Testis (tissue), 3 donors: ENCODE results near the gene BRPF1. TPM values are rescaled to one million over a fixed set of nuclear protein-coding genes. Genes with fewer than 3 reads are reported as not detected.
A peak's percentile ranks its signal among the peaks of the same experiment; 100 is the strongest.

Experiments used
- DNase-seq: peaks from one replicate; pipeline ENCODE4 v3.0.0-alpha.2; 2019
- H3K27ac ChIP-seq, 2 donors: fragments of 200-600 bp; sonication (generic); one replicate each; pipeline ENCODE4 v1.5.1; 2019
- H3K27me3 ChIP-seq: fragments of 200-600 bp; sonication (generic); one replicate; pipeline ENCODE4 v1.5.1; 2019
- H3K36me3 ChIP-seq: fragments of 200-600 bp; sonication (generic); one replicate; pipeline ENCODE4 v1.5.1; 2017; ENCODE audit warnings: low read depth; ENCODE audit errors: missing control alignments
- H3K4me1 ChIP-seq: fragments of 200-600 bp; sonication (generic); one replicate; pipeline ENCODE4 v1.5.1; 2019
- H3K4me3 ChIP-seq, 2 donors: fragments of 200-600 bp; sonication (generic); one replicate each; pipeline ENCODE4 v1.5.1; 2017 to 2019
- H3K9me3 ChIP-seq: fragments of 200-600 bp; sonication (generic); one replicate; pipeline ENCODE4 v1.5.1; 2017
- CTCF ChIP-seq, 3 experiments: fragments of 450-650 bp in 2 of 3; fragments of 200-600 bp in 1 of 3; sonication (generic) in 1 of 3; IDR thresholded peaks; one replicate each; pipeline ENCODE4 v1.5.1; 2016 to 2019; ENCODE audit warnings: antibody characterized with exemption in 3 of 3, mild to moderate bottlenecking in 2 of 3, moderate library complexity in 1 of 3
- POLR2A ChIP-seq: fragments of 450-650 bp; IDR thresholded peaks from one replicate; pipeline ENCODE4 v1.6.1; 2017; ENCODE audit warnings: antibody characterized with exemption, mild to moderate bottlenecking, moderate library complexity
- WGBS, 2 donors: methylation state at CpG; one replicate each; pipeline ENCODE4 v1.1.5; 2018; 5-methylcytosine and 5-hydroxymethylcytosine counted together
- intact Hi-C: fragments of 100-400 bp; cut with DNase I; formaldehyde crosslinking; loops from one replicate; pipeline ENCODE4 v1.15.1; 2023; ENCODE audit warnings: low total_unique reads
- polyA plus RNA-seq: library from polyadenylated mRNA; stranded (reverse); fragments of 350-450 nt; fragmentation: Illumina TruSeq; extraction: RNeasy Lipid Tissue Mini Kit (QIAGEN cat#74804); gene quantifications from one replicate; pipeline ENCODE4 v1.2.3, GENCODE V29; 2014; ENCODE audit warnings: low read depth, low replicate concordance; ENCODE audit not compliant: insufficient read depth
- total RNA-seq, 2 donors: library from RNA; depleted of rRNA; stranded (reverse); fragments of >200 nt; gene quantifications; one replicate each; pipeline ENCODE4 v1.2.3, GENCODE V29; 2016

The BRPF1 gene
- total and polyA plus RNA-seq, 3 donors from 2014 or later = 47.4 to 58.4 (median 55.1) TPM

DNA sequence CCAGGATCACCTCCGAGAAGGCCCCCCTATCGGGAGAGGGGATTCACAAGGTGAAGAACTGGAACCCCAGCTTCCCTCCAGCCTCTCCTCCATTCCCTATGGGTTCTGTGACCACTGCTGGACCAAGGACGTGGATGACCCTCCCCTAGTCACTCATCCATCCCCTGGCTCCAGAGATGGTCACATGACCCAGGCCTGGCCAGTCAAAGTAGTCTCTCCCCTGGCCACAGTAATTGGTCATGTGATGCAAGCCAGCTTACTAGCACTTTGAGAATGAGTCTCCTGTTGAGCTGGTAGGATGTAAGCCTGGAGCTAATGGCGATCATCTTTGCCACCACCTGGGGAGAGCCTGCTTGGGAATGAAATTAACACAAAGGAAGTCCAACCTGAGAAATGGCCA is 34.3 kb downstream of the BRPF1 start:
- Histone ChIP-seq H3K27me3 (no peaks in the 10 kb centered on the region), H3K9me3 (no peaks in the 10 kb centered on the region), H3K36me3 (no peaks in the 10 kb centered on the region), H3K4me3 (no peak overlapping the region), H3K27ac (no peak overlapping the region), H3K4me1 (peaks cover 31% of the 10 kb centered on the region)
- intact Hi-C loops = no loop called here
- WGBS, 2 donors = 90 to 93% methylated on average over 4 of the region's 4 CpGs
- DNase-seq = no peak
- TF ChIP-seq POLR2A = no peak
- TF ChIP-seq CTCF (IDR thresholded peaks at IDR 0.05) = no peak

GRCh38 chr3:9767418-9767817 is 35.9 kb downstream of the BRPF1 start:
- TF ChIP-seq CTCF (IDR thresholded peaks at IDR 0.05) = no peak
- no peak for TF ChIP-seq POLR2A
- no peak for DNase-seq
- peaks cover 32% of the 10 kb centered on the region for H3K4me1 ChIP-seq
- intact Hi-C loops = no loop called here
- no peak overlapping the region for H3K27ac ChIP-seq
- WGBS, 2 donors = 61 to 71% methylated on average over 7 of the region's 7 CpGs
- no peaks in the 10 kb centered on the region for H3K9me3 ChIP-seq
- no peaks in the 10 kb centered on the region for H3K27me3 ChIP-seq
- H3K4me3 ChIP-seq = no peak overlapping the region
- H3K36me3 ChIP-seq = no peaks in the 10 kb centered on the region

DNA sequence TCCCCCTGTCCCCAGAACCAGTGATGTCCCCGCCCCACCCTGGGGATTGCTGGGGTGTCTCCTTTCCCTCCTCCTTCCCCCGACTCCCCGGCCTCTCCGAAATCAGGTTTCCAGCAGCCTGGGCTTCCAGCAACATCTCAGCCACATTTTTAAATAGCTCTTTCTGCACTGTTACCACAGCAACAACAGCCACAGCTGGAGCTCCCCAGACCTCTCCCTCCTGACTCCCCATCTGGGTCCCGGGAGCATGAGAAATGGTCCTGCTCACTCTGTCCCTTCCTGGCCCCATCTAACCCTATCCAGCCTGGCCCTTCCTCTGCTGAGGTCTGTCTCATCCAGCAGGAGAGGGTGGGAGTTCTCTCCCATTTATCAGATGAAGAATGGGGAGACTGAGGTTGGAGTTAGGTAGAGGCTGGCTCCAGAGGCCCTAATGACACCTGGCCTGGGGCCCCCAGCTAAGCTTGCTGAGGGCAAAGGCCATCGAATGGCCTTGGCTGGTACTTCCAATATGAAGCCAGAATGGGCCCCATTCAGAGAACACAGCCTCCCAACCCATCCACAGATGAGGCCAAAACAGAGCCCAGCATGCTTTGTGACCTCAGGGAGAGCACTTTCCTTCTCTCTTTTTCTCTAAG is 36.7 kb downstream of the BRPF1 start:
- no peak for TF ChIP-seq CTCF (IDR thresholded peaks at IDR 0.05)
- no peak for TF ChIP-seq POLR2A
- peak overlapping the region in 1 of 2 donors; percentile 83 for H3K4me3 ChIP-seq
- DNase-seq = no peak
- H3K36me3 ChIP-seq = no peaks in the 10 kb centered on the region
- no peaks in the 10 kb centered on the region for H3K27me3 ChIP-seq
- 39 to 58% methylated on average over 6 of the region's 6 CpGs for WGBS, 2 donors
- H3K4me1 ChIP-seq = peaks cover 32% of the 10 kb centered on the region
- intact Hi-C loops = no loop called here
- H3K27ac ChIP-seq = peak overlapping the region; percentile 71 to 91
- no peaks in the 10 kb centered on the region for H3K9me3 ChIP-seq

GRCh38 chr3:9769012-9769411 is 37.5 kb downstream of the BRPF1 start:
- TF ChIP-seq POLR2A (no peak), CTCF (IDR thresholded peaks at IDR 0.05) (no peak)
- 39 to 61% methylated on average over 5 of the region's 5 CpGs for WGBS, 2 donors
- no peaks in the 10 kb centered on the region for H3K36me3 ChIP-seq
- DNase-seq = no peak
- peak overlapping the region; percentile 71 to 83 for H3K4me3 ChIP-seq
- peaks cover 32% of the 10 kb centered on the region for H3K4me1 ChIP-seq
- no peaks in the 10 kb centered on the region for H3K9me3 ChIP-seq
- H3K27ac ChIP-seq = peak overlapping the region; percentile 91 to 96
- intact Hi-C loops = no loop called here
- H3K27me3 ChIP-seq = no peaks in the 10 kb centered on the region
